ENCODE results near the gene NDUFV1. TPM values are rescaled to one million over a fixed set of nuclear protein-coding genes. Genes with fewer than 3 reads are reported as not detected.

Gene NDUFV1
- total RNA-seq, 1 experiment from 2014 or later: 321 TPM

DNA sequence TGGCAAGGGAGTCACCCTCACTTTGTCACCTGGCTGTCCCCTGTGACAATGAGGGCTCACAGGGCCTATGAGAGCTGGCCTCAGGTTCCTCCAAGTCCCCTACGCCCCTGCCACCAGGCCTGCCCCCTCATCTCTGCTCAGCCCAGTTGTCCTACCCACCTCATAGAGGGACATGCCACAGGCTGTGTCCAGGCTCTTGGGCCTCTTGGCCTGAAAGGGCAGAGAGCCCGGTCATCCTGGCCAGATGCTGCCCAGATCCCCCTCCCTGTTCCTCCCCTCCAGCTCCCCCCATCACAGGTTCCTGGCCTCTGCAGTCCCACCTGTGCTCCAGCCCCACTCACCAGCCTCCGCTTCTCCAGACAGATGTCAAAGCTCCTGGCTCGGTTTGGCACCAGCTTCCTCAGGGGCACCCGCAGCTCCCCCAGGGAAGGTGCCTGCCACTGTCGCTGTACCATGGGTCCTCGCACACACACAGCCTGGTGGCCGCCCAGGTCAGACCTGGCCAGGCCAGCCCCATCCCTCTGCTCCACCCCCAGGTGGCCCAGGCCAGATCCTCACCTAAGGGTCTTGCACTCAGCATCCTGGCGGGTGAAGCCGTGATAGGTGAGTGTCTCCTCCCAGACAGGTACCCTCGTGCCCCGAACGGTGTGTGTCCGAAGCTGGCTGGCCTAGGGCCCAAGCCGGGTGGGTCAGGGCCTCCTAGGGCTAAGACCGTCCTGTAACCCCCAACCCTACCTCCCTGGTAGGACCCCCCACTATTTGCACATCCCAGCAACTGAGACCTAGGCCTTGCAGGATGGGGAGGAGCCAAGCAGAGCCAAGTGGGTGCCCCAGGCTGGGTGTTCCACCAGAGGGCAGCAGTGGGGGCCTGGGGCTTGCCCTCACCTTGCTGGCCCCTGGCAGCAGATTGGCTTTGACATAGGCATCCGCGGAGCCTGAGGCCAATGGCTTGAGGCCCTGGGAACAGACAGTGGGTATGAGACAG lies 8.3 kb downstream of the NDUFV1 start:
- Histone ChIP-seq H3K36me3 (ENCODE audit: low read depth) (no peaks in the 10 kb centered on the region), H3K9me3 (ENCODE audit: insufficient read depth, low read depth) (no peaks in the 10 kb centered on the region), H3K4me3 (no peak overlapping the region), H3K27ac (no peak overlapping the region), H2AFZ (no peak overlapping the region), H3F3A (ENCODE audit: insufficient read depth, low read depth) (peaks cover 5% of the 10 kb centered on the region; the same call in 1 of the 2 replicates), H3K4me2 (no peak overlapping the region), H3K79me2 (ENCODE audit: low read depth) (no peaks in the 10 kb centered on the region), H3K4me1 (replicated peaks; ENCODE audit: insufficient read depth) (no peaks in the 10 kb centered on the region), H3K27me3 (ENCODE audit: insufficient read depth, low read depth) (no peaks in the 10 kb centered on the region), H3K9me2 (ENCODE audit: insufficient read depth) (no peaks in the 10 kb centered on the region), H4K20me1 (ENCODE audit: insufficient read depth) (no peaks in the 10 kb centered on the region)
- no peak for TF ChIP-seq EZH2 (IDR thresholded peaks at IDR 0.05; ENCODE audit: low read depth)
- TF ChIP-seq, protein P1, sequence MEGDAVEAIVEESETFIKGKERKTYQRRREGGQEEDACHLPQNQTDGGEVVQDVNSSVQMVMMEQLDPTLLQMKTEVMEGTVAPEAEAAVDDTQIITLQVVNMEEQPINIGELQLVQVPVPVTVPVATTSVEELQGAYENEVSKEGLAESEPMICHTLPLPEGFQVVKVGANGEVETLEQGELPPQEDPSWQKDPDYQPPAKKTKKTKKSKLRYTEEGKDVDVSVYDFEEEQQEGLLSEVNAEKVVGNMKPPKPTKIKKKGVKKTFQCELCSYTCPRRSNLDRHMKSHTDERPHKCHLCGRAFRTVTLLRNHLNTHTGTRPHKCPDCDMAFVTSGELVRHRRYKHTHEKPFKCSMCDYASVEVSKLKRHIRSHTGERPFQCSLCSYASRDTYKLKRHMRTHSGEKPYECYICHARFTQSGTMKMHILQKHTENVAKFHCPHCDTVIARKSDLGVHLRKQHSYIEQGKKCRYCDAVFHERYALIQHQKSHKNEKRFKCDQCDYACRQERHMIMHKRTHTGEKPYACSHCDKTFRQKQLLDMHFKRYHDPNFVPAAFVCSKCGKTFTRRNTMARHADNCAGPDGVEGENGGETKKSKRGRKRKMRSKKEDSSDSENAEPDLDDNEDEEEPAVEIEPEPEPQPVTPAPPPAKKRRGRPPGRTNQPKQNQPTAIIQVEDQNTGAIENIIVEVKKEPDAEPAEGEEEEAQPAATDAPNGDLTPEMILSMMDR (conservative IDR thresholded peaks at IDR 0.05): peak; percentile 72
- intact Hi-C loops (cut with micrococcal nuclease; ENCODE audit: unreplicated experiment): no loop called here
- no TSS peak for BruUV-seq (replicated peaks)
- CTCF ChIA-PET: interaction anchor here (1.1 kb wide), 1 partner anchor 11 kb away, joined by 3 read pairs; no protein-coding TSS in a partner anchor
- POLR2A ChIA-PET (ENCODE audit: unreplicated experiment): interaction anchor here (0.6 to 0.8 kb wide), 3 partner anchors 15 to 1044 kb away, joined by 3 to 4 read pairs (median 3); partner anchors contain the start of gene NUDT8
- peak; percentile 46 to 62 for DNase-seq

DNA sequence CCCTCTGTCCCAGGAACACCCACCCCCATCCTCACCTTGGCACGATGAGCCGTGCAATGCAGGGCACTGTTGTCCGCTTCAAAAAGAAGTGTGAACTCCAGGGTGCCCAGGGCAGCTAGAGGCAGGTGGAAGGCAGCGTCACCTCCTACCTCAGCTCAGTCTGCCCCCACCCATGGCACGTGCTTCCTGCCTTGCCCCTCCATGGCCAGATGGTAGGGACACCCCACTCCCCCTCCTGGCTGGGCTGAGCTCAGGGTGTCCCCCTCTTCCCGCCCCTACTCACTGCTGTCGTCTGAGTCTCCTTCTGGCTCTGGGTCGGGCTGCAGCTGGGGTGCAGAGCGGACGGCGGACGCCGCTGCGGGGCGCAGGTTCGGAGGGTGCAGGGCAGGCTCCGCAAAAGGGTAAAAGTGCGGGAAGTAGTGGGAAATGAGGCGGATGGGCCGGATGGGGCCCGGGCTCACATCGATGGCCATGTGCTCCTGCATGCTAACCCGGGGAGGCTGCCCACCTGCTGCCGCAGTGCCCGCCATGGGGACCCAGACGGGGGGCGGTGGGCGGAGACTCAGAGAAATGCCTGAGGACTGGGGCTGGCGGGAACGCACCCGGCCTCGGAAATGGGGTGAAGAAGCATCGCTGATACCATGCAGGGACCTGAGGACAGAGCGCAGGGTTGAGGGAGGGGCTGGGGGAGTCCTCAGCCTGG lies 9.1 kb downstream of the NDUFV1 start:
- TF ChIP-seq, protein P1 (conservative IDR thresholded peaks at IDR 0.05): peak; percentile 24; the same call in 1 of the 2 replicates
- TF ChIP-seq EZH2 (IDR thresholded peaks at IDR 0.05; ENCODE audit: low read depth): no peak
- Histone ChIP-seq H3K27ac (no peak overlapping the region), H3F3A (ENCODE audit: insufficient read depth, low read depth) (peaks cover 4% of the 10 kb centered on the region; the same call in 1 of the 2 replicates), H4K20me1 (ENCODE audit: insufficient read depth) (no peaks in the 10 kb centered on the region), H2AFZ (no peak overlapping the region), H3K9me3 (ENCODE audit: insufficient read depth, low read depth) (no peaks in the 10 kb centered on the region), H3K27me3 (ENCODE audit: insufficient read depth, low read depth) (no peaks in the 10 kb centered on the region), H3K79me2 (ENCODE audit: low read depth) (no peaks in the 10 kb centered on the region), H3K9me2 (ENCODE audit: insufficient read depth) (no peaks in the 10 kb centered on the region), H3K36me3 (ENCODE audit: low read depth) (no peaks in the 10 kb centered on the region), H3K4me1 (replicated peaks; ENCODE audit: insufficient read depth) (no peaks in the 10 kb centered on the region), H3K4me3 (no peak overlapping the region), H3K4me2 (no peak overlapping the region)
- no peak for DNase-seq
- ChIA-PET CTCF (interaction anchor here (1.0 kb wide), 1 partner anchor 43 kb away, joined by 5 read pairs; no protein-coding TSS in a partner anchor), POLR2A (ENCODE audit: unreplicated experiment) (no interaction called here)
- intact Hi-C loops (cut with micrococcal nuclease; ENCODE audit: unreplicated experiment): no loop called here
- no TSS peak for BruUV-seq (replicated peaks)

All from PC-9 (cell line).